ENCODE data around the gene WDR36.

GRCh38 chr5:111075520-111075919 is 16.6 kb upstream of the WDR36 start:
- no peak for TF ChIP-seq CTCF (IDR thresholded peaks at IDR 0.05)
- no peak for TF ChIP-seq POLR2A (IDR thresholded peaks at IDR 0.05)

Measured in adrenal gland (tissue), 5 donors.